OCI-LY1 (cell line): ENCODE measurements around the gene TTR.

Source experiments
- H2AFZ ChIP-seq: fragments of 200-600 bp; sonication (generic), shearing (Covaris generic); 2 replicates; pipeline ENCODE4 v1.6.0; 2014; ENCODE audit warnings: antibody characterized with exemption, mild to moderate bottlenecking, low read length
- H3F3A ChIP-seq: fragments of 200-600 bp; sonication (generic), shearing (Covaris generic); 2 replicates; pipeline ENCODE4 v1.6.0; 2014; ENCODE audit warnings: mild to moderate bottlenecking, antibody characterized with exemption, low read length, moderate library complexity; ENCODE audit not compliant: insufficient read depth
- H3K27ac ChIP-seq: fragments of 200-600 bp; sonication (generic); 2 replicates; pipeline ENCODE4 v1.5.1; 2014; ENCODE audit warnings: low read length, mixed run types, mild to moderate bottlenecking, low read depth; ENCODE audit not compliant: poor library complexity, severe bottlenecking
- H3K27me3 ChIP-seq: fragments of 200-600 bp; sonication (generic); 2 replicates; pipeline ENCODE4 v1.6.0; 2014; ENCODE audit warnings: antibody characterized with exemption, mild to moderate bottlenecking, low read length, moderate library complexity; ENCODE audit not compliant: insufficient read depth
- H3K36me3 ChIP-seq: fragments of 200-600 bp; sonication (generic); 2 replicates; pipeline ENCODE4 v1.6.1; 2014; ENCODE audit warnings: mild to moderate bottlenecking, antibody characterized with exemption, low read length, moderate library complexity, mixed read lengths; ENCODE audit not compliant: insufficient read depth
- H3K4me1 ChIP-seq: fragments of 200-600 bp; sonication (generic); 2 replicates; pipeline ENCODE4 v1.5.1; 2014; ENCODE audit warnings: mild to moderate bottlenecking, low read length, moderate library complexity; ENCODE audit not compliant: insufficient read depth, severe bottlenecking
- H3K4me2 ChIP-seq: fragments of 200-600 bp; sonication (generic), shearing (Covaris generic); 2 replicates; pipeline ENCODE4 v1.6.1; 2014; ENCODE audit warnings: low read length
- H3K4me3 ChIP-seq: fragments of 200-600 bp; sonication (generic); 2 replicates; pipeline ENCODE4 v1.5.1; 2014; ENCODE audit warnings: low read length, low read depth, mild to moderate bottlenecking, mixed read lengths; ENCODE audit not compliant: poor library complexity, severe bottlenecking
- H3K79me2 ChIP-seq: fragments of 200-600 bp; shearing (Covaris generic); 2 replicates; pipeline ENCODE4 v1.6.1; 2016; ENCODE audit warnings: mixed run types, low read length, mixed read lengths; ENCODE audit not compliant: insufficient read depth
- H3K9ac ChIP-seq: fragments of 200-600 bp; sonication (generic), shearing (Covaris generic); 2 replicates; pipeline ENCODE4 v1.6.1; 2014; ENCODE audit warnings: mild to moderate bottlenecking, low read length, mixed read lengths
- H3K9me2 ChIP-seq: fragments of 200-600 bp; sonication (generic), shearing (Covaris generic); 2 replicates; pipeline ENCODE4 v1.6.1; 2014; ENCODE audit warnings: low read depth, mild to moderate bottlenecking, low read length, mixed read lengths
- H3K9me3 ChIP-seq: fragments of 200-600 bp; shearing (Covaris generic); 2 replicates; pipeline ENCODE4 v1.6.1; 2014; ENCODE audit warnings: low read length, mixed read lengths
- H4K20me1 ChIP-seq: fragments of 200-600 bp; sonication (generic), shearing (Covaris generic); 2 replicates; pipeline ENCODE4 v1.6.0; 2016; ENCODE audit warnings: mild to moderate bottlenecking, low read length; ENCODE audit not compliant: insufficient read depth
- CTCF ChIP-seq: fragments of 200-600 bp; sonication (generic), shearing (Covaris generic); IDR thresholded peaks from 2 replicates; pipeline ENCODE4 v1.5.1; 2017; ENCODE audit warnings: mild to moderate bottlenecking, antibody characterized with exemption, low read length, moderate library complexity, mixed read lengths
- EZH2 ChIP-seq: fragments of 200-600 bp; sonication (generic), shearing (Covaris generic); IDR thresholded peaks from 2 replicates; pipeline ENCODE4 v1.8.0; 2017; ENCODE audit warnings: borderline replicate concordance, mixed run types, mild to moderate bottlenecking, antibody characterized with exemption, low read length, moderate library complexity, mixed read lengths

The TTR gene

DNA sequence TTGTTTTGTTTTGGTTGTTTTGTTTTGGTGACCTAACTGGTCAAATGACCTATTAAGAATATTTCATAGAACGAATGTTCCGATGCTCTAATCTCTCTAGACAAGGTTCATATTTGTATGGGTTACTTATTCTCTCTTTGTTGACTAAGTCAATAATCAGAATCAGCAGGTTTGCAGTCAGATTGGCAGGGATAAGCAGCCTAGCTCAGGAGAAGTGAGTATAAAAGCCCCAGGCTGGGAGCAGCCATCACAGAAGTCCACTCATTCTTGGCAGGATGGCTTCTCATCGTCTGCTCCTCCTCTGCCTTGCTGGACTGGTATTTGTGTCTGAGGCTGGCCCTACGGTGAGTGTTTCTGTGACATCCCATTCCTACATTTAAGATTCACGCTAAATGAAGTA lies at the start of gene TTR:
TTR (plus strand) TSS at position 250 of the 400 bp plus-strand sequence; CDS start at position 276, 26 bp downstream.
- no peaks in the 10 kb centered on the region for H3K4me1 ChIP-seq
- TF ChIP-seq EZH2 (no peak), CTCF (no peak)
- no peak within 1 kb of the TSS for H3K9ac ChIP-seq
- no peaks in the 10 kb centered on the region for H3K79me2 ChIP-seq
- no peak within 1 kb of the TSS for H3K27ac ChIP-seq
- no peaks in the 10 kb centered on the region for H3F3A ChIP-seq
- H3K4me3 ChIP-seq: no peak within 1 kb of the TSS
- H3K9me2 ChIP-seq: no peaks in the 10 kb centered on the region
- no peaks in the 10 kb centered on the region for H3K27me3 ChIP-seq
- H4K20me1 ChIP-seq: no peaks in the 10 kb centered on the region
- no peak within 1 kb of the TSS for H3K4me2 ChIP-seq
- no peaks in the 10 kb centered on the region for H3K9me3 ChIP-seq
- no peaks in the 10 kb centered on the region for H3K36me3 ChIP-seq
- no peak within 1 kb of the TSS for H2AFZ ChIP-seq

DNA sequence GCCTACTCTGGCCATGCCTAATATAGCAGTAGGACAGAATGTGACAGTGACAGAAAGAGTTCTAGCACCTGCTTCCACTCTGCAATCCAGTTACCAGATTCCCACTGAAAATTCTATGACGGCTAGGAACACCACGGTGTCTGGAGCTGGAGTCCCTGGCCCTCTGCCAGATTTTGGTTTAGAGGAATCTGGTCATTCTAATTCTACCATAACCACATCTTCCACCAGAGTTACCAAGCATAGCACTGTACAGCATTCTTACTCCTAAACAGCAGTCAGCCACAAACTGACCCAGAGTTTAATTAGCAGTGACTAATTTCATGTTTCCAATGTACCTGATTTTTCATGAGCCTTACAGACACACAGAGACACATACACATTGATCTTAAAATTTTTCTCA lies 45.2 kb upstream of the TTR start:
- Histone ChIP-seq H3K9me3 (no peaks in the 10 kb centered on the region), H3K27me3 (no peaks in the 10 kb centered on the region), H3K79me2 (no peaks in the 10 kb centered on the region), H3K4me1 (no peaks in the 10 kb centered on the region), H2AFZ (no peak overlapping the region), H3K36me3 (no peaks in the 10 kb centered on the region), H3K4me2 (no peak overlapping the region), H3F3A (no peaks in the 10 kb centered on the region), H4K20me1 (no peaks in the 10 kb centered on the region), H3K9ac (no peak overlapping the region), H3K4me3 (no peak overlapping the region), H3K9me2 (no peaks in the 10 kb centered on the region), H3K27ac (no peak overlapping the region)
- no peak for TF ChIP-seq CTCF
- TF ChIP-seq EZH2: no peak

GRCh38 chr18:31548853-31549252 lies 42.8 kb upstream of the TTR start:
- H3K4me2 ChIP-seq: no peak overlapping the region
- no peaks in the 10 kb centered on the region for H3K4me1 ChIP-seq
- H4K20me1 ChIP-seq: no peaks in the 10 kb centered on the region
- no peaks in the 10 kb centered on the region for H3K79me2 ChIP-seq
- no peaks in the 10 kb centered on the region; the same call in 1 of the 2 replicates for H3K27me3 ChIP-seq
- H3K9me3 ChIP-seq: no peaks in the 10 kb centered on the region
- no peak overlapping the region for H2AFZ ChIP-seq
- H3F3A ChIP-seq: no peaks in the 10 kb centered on the region
- H3K36me3 ChIP-seq: no peaks in the 10 kb centered on the region
- no peak overlapping the region for H3K9ac ChIP-seq
- H3K4me3 ChIP-seq: no peak overlapping the region
- H3K27ac ChIP-seq: no peak overlapping the region
- TF ChIP-seq CTCF: no peak
- no peak for TF ChIP-seq EZH2
- no peaks in the 10 kb centered on the region for H3K9me2 ChIP-seq
